ENCODE data around the gene SLC27A3.

SLC27A3 gene

DNA sequence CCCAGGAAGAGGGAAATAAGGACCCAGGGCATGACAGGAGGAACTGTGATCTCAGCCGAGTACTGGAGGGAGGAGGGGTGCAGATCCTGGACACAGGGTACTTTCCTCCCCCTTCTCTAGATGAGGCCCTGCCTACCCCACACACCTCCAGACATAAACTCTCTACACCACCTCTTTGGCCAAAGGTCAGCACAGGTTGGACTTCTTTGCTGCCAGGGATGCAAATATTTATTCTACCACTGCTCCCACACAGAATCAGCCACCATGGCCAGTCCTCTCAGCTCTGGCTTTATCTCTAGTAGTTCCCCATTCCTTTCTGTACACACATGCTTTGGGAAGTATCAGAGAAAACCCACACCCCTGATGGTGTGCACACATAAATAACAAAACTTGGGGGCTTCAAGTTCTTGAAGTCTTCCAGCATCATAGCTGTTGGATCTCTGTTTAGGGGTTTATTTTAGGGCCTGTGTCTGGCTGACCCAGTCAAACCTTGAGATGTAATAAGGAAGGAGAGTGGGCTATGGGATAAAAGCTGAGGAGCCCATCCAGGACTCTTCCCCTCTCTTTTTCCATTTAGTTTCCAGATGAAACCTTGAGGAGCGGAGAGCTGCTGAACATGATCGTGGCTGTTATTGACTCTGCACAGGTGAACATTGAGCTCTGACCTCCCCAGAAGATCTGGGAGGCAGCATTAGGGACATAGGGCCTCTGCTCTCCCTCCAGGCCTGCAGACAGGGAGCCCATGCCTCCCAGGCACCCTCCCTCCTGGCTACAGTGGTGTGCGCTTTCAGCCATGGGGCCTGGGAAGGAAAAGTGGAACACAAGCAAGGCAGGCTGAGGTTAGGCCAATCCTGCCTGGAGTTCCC lies 6.7 kb upstream of the SLC27A3 start:
- Histone ChIP-seq H3K27ac (peak overlapping the region; percentile 21 to 100 (median 98); a peak in 21 of 22 replicates), H3K9me3 (replicated peaks in 1 of 11) (no peaks in the 10 kb centered on the region), H3K4me1 (peaks cover 70 to 87% (median 84%) of the 10 kb centered on the region in 10 experiments), H3K4me2 (peak overlapping the region; percentile 83 to 100 (median 99)), H3K36me3 (peaks cover 37 to 70% (median 62%) of the 10 kb centered on the region in 11 experiments), H4K20me1 (no peaks in the 10 kb centered on the region), H3K4me3 (peak overlapping the region in 6 of 10 experiments; percentile 9 to 96 (median 75); a peak in 10 of 20 replicates), H3K27me3 (no peaks in the 10 kb centered on the region), H3K9ac (peak overlapping the region in 10 of 11 experiments; percentile 1 to 96 (median 90); a peak in 18 of 22 replicates)
- no peak for TF ChIP-seq Cebpa-rat (IDR thresholded peaks at IDR 0.05)

DNA sequence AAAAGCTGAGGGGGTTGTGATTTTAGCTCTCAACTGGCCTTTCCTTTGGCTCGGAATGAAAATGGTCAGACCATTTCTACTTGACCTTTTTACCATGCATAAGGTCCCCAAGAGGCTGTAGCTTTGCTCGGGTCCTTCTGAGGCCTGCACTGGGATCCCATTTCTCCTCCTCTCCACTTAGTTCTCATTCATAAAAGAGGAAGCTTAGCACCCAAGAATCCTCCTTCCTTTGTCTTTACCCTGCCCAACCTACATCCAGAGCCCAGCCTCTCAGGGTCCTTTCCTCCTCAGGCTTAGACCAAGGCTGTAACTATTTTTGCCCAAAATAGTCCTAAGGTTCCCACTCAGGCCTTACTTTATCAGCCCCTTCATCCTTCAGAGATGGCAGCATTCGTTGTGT lies 6.0 kb upstream of the SLC27A3 start:
- H3K4me3 ChIP-seq: peak overlapping the region in 7 of 10 experiments; percentile 35 to 96 (median 87); a peak in 13 of 20 replicates
- TF ChIP-seq Cebpa-rat (IDR thresholded peaks at IDR 0.05): no peak

DNA sequence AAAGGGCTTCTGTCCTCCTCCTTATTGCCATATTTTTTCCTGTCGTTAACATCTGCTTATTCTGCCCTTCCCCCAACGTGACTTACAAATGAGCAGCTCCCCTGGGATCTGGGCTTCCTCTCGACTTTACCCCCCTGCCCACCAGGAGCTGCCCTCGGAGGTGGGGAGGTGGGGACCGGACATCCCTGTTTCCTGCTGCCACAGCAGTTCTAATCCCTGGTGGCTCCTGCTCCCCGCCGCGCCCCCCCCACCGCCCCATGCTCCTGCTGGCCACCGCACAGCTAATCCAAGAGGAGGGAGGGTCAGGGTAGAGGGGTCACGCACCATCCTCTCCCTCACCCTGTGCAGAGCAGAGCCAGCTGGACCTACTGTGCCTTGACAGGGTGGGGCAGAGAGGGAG lies 4.4 kb upstream of the SLC27A3 start:
- no peaks in the 10 kb centered on the region for H3K27me3 ChIP-seq
- H3K36me3 ChIP-seq: peaks cover 14 to 50% (median 41%) of the 10 kb centered on the region in 11 experiments; a peak in 21 of 22 replicates
- H3K4me3 ChIP-seq: peak overlapping the region in 9 of 10 experiments; percentile 12 to 96 (median 87); a peak in 15 of 20 replicates
- peak overlapping the region; percentile 94 to 100 (median 99) for H3K4me2 ChIP-seq
- H3K27ac ChIP-seq: peak overlapping the region; percentile 30 to 100 (median 98); a peak in 21 of 22 replicates
- no peaks in the 10 kb centered on the region for H3K9me3 ChIP-seq (replicated peaks in 1 of 11)
- peaks cover 81 to 95% (median 88%) of the 10 kb centered on the region in 10 experiments for H3K4me1 ChIP-seq
- H3K9ac ChIP-seq: peak overlapping the region; percentile 45 to 96 (median 89); a peak in 21 of 22 replicates
- TF ChIP-seq Cebpa-rat (IDR thresholded peaks at IDR 0.05): no peak
- no peaks in the 10 kb centered on the region for H4K20me1 ChIP-seq

More for the DNA sequence above, 6.0 kb upstream of the SLC27A3 start:
- H3K4me2 ChIP-seq: peak overlapping the region; percentile 83 to 100 (median 99)
- no peaks in the 10 kb centered on the region for H4K20me1 ChIP-seq
- H3K9me3 ChIP-seq (replicated peaks in 1 of 11): no peaks in the 10 kb centered on the region
- no peaks in the 10 kb centered on the region for H3K27me3 ChIP-seq
- H3K9ac ChIP-seq: peak overlapping the region in 10 of 11 experiments; percentile 1 to 96 (median 90); a peak in 19 of 22 replicates
- H3K36me3 ChIP-seq: peaks cover 30 to 65% (median 56%) of the 10 kb centered on the region in 11 experiments
- H3K4me1 ChIP-seq: peaks cover 75 to 87% (median 84%) of the 10 kb centered on the region in 10 experiments
- H3K27ac ChIP-seq: peak overlapping the region; percentile 21 to 100 (median 98); a peak in 21 of 22 replicates

DNA sequence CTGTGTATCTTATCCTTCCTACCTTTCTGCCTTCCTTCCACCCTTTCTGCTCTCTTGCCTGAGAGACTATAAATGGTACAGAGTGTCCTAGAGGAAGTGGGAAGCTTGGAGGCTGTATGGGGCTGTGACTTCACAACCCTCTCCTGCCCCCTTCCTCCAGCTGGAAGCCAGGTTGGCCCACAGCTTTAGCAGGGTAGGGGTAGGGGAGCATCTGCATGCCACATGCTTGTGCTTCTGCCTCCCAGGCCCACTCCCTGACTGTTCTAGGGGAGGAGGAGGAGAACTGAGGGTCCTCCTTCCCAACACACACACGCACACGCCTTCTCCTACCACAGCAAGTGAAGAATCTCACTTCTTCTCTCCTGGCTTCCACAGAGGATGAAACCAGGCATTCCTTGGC lies 3.9 kb upstream of the SLC27A3 start:
- peaks cover 83 to 98% (median 89%) of the 10 kb centered on the region in 10 experiments for H3K4me1 ChIP-seq
- H3K4me3 ChIP-seq: peak overlapping the region in 8 of 10 experiments; percentile 69 to 96 (median 88); a peak in 16 of 20 replicates
- H3K36me3 ChIP-seq: peaks cover 10 to 46% (median 36%) of the 10 kb centered on the region in 11 experiments; a peak in 21 of 22 replicates
- H3K4me2 ChIP-seq: peak overlapping the region; percentile 94 to 100 (median 99)
- TF ChIP-seq Cebpa-rat (IDR thresholded peaks at IDR 0.05): peak in 3 of 11 experiments; percentile 14 to 56 (median 27); a peak in 1 of 22 replicates
- no peaks in the 10 kb centered on the region for H3K9me3 ChIP-seq (replicated peaks in 1 of 11)
- peak overlapping the region; percentile 45 to 96 (median 89); a peak in 21 of 22 replicates for H3K9ac ChIP-seq
- peaks cover 0 to 3% (median 1%) of the 10 kb centered on the region in 11 experiments; a peak in 9 of 22 replicates for H4K20me1 ChIP-seq
- peak overlapping the region in 10 of 11 experiments; percentile 79 to 100 (median 98); a peak in 21 of 22 replicates for H3K27ac ChIP-seq
- no peaks in the 10 kb centered on the region for H3K27me3 ChIP-seq

DNA sequence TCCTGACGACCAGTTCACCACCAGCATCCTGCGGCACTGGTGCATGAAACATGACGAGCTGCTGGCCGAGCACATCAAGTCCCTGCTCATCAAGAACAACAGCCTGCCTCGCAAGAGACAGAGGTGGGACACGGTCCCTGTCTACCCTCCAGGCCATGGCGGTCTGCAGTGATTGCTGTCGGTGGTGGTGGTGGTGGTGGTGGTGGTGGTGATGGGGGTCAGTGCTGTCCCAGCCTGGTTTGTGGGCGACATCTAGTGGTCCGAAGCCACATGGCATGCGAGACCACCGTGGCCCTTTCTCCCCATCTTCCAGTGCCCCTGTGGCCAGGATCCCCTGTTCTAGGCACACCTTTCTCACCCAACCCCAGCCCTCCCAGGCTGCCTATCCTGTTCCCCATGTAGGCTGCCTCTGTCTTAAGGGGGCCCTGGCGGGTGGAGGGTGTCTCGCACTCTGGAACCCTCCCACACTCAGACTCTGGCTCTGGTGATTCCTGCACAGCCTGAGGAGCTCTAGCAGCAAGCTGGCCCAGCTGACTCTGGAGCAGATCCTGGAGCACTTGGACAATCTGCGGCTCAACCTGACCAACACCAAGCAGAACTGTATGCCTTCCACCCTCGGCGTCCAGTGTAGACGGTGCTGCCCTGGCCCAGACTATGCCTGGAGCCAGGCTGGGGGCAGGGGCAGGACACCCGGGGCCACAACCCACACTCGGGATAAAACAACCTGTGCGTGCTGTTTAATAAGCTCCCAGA lies 3.2 kb upstream of the SLC27A3 start:
- no peak for TF ChIP-seq Cebpa-rat (IDR thresholded peaks at IDR 0.05)
- peaks cover 87 to 98% (median 91%) of the 10 kb centered on the region in 10 experiments for H3K4me1 ChIP-seq
- H3K27ac ChIP-seq: peak overlapping the region; percentile 67 to 100 (median 98); a peak in 21 of 22 replicates
- peaks cover 0 to 11% (median 7%) of the 10 kb centered on the region in 11 experiments; a peak in 9 of 22 replicates for H4K20me1 ChIP-seq
- H3K36me3 ChIP-seq: peaks cover 9 to 41% (median 33%) of the 10 kb centered on the region in 11 experiments; a peak in 21 of 22 replicates
- H3K4me3 ChIP-seq: peak overlapping the region in 9 of 10 experiments; percentile 7 to 96 (median 87); a peak in 17 of 20 replicates
- H3K27me3 ChIP-seq: no peaks in the 10 kb centered on the region
- no peaks in the 10 kb centered on the region for H3K9me3 ChIP-seq (replicated peaks in 1 of 11)
- H3K4me2 ChIP-seq: peak overlapping the region; percentile 94 to 100 (median 99)
- H3K9ac ChIP-seq: peak overlapping the region; percentile 7 to 96 (median 89); a peak in 21 of 22 replicates

DNA sequence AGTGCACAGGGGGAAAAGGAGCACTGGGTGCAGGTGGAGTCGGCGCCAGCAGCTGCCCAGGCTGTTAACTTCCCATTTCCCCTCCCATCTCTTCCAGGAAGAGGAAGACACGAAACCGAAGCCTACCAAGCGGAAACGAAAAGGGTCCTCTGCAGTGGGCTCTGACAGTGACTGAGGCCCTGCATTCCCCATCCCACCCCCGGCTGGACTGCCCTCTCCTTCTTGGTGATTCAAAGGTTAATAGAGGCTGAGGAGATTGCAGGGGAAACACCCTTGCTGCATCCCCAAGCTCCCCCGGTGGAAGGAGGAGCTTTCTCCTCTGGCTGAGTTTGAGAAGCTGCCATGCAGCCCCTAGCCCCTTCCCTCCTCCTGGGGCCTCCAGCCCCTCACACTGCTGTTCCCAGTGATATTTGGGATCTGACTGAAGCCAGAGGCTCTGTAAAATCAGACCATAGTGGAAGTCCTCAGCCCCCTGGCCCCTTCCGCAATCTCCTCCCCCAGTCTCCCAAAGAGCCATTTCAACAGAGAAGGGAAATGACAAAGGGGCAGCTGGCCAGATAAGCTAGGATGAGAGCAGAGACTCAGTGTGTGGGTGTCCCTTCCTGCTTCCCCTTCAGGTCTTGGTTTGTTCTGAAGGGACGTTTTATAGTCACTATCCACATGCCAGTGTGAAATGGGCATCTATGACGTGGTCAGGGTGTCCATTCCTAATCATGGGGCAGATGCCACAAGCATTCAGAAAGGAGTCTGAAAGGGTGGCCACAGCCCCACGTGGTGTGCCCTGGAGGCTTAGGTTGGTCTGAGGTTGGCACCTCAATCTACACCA lies 1.9 kb upstream of the SLC27A3 start:
- no peaks in the 10 kb centered on the region for H3K9me3 ChIP-seq (replicated peaks in 1 of 11)
- peak overlapping the region; percentile 94 to 100 (median 99) for H3K4me2 ChIP-seq
- peaks cover 0 to 39% (median 24%) of the 10 kb centered on the region in 11 experiments; a peak in 20 of 22 replicates for H3K36me3 ChIP-seq
- peak overlapping the region; percentile 61 to 96 (median 89) for H3K9ac ChIP-seq
- peaks cover 87 to 98% (median 91%) of the 10 kb centered on the region in 10 experiments for H3K4me1 ChIP-seq
- peaks cover 0 to 23% (median 7%) of the 10 kb centered on the region in 11 experiments; a peak in 9 of 22 replicates for H4K20me1 ChIP-seq
- H3K27me3 ChIP-seq: no peaks in the 10 kb centered on the region
- TF ChIP-seq Cebpa-rat (IDR thresholded peaks at IDR 0.05): no peak
- peak overlapping the region; percentile 15 to 96 (median 86); a peak in 19 of 20 replicates for H3K4me3 ChIP-seq
- peak overlapping the region; percentile 67 to 100 (median 98) for H3K27ac ChIP-seq

DNA sequence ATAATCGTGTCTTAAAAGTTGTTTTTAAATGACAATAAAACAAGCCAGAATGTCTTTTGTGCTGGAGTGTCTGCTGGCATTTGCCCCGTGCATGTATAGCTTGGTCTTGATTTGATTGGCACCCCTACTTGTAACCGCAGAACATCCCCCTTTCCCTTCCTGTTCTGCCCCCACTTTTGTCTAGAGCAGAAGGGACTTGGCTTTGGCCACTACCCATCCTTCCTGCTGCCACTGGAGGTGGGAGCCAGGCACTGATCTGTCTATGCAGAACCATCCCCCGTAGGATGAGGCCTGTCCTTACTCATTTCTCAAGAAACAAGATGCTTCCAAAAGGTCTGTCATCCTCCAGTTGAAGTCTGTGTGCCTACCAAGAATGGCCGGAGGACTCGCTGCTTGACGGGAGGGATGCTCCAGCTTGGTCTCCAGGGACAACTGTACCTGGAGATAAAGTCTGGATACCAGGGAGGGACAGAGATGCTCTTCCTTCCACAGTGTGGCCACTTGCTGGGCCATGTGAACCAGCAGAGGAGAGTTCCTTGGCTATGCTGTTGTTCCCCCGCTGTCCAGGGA lies 1.1 kb upstream of the SLC27A3 start:
- Histone ChIP-seq H3K9me3 (replicated peaks in 1 of 11) (no peaks in the 10 kb centered on the region), H4K20me1 (peaks cover 0 to 31% (median 7%) of the 10 kb centered on the region in 11 experiments; a peak in 9 of 22 replicates), H3K4me3 (peak overlapping the region in 9 of 10 experiments; percentile 69 to 96 (median 87); a peak in 17 of 20 replicates), H3K9ac (peak overlapping the region in 10 of 11 experiments; percentile 81 to 96 (median 90); a peak in 20 of 22 replicates), H3K27me3 (no peaks in the 10 kb centered on the region), H3K27ac (peak overlapping the region; percentile 67 to 100 (median 98)), H3K36me3 (peaks cover 5 to 39% (median 24%) of the 10 kb centered on the region in 11 experiments), H3K4me1 (peaks cover 84 to 93% (median 91%) of the 10 kb centered on the region in 10 experiments), H3K4me2 (peak overlapping the region; percentile 94 to 100 (median 99))
- TF ChIP-seq Cebpa-rat (IDR thresholded peaks at IDR 0.05): no peak

Measured in BLaER1 treated with 17β-estradiol and CSF1 and Interleukin-3, amounts not matched to agents 10 nM and 100 nM (cell line).